OCI-LY7 (cell line): ENCODE measurements around the gene USP48. TPM values are rescaled to one million over a fixed set of nuclear protein-coding genes. Genes with fewer than 3 reads are reported as not detected.

Experiments
- BruUV-seq: library from RNA; stranded (reverse); fragments of 400-500 nt; replicated peaks from 2 replicates; lab custom pipeline; 2021; lab: Mats Ljungman, UMichigan
- CTCF ChIA-PET: fragments of 300-600 bp; sonication (Branson Sonifier 250); formaldehyde crosslinking; loops from one replicate; lab custom pipeline; 2022; ENCODE audit warnings: antibody characterized with exemption; ENCODE audit not compliant: unreplicated experiment; lab: Charles Lee
- POLR2A ChIA-PET: fragments of 300-600 bp; sonication (Branson Sonifier 250); formaldehyde crosslinking; loops from one replicate; lab custom pipeline; 2022; ENCODE audit warnings: antibody characterized with exemption; lab: Charles Lee
- DNase-seq: peaks from one replicate; pipeline ENCODE4 v3.0.0-alpha.2; 2015; ENCODE audit warnings: low spot score
- H2AFZ ChIP-seq: fragments of 200-600 bp; sonication (generic), shearing (Covaris generic); 2 replicates; pipeline ENCODE4 v1.6.1; 2014; ENCODE audit warnings: mild to moderate bottlenecking, antibody characterized with exemption, low read length, moderate library complexity
- H3K27ac ChIP-seq: fragments of 200-600 bp; sonication (generic); 2 replicates; pipeline ENCODE4 v1.5.1; 2014; ENCODE audit warnings: mixed run types, low read depth, mild to moderate bottlenecking, moderate library complexity, low read length, inconsistent platforms; ENCODE audit not compliant: poor library complexity, severe bottlenecking
- H3K36me3 ChIP-seq: fragments of 200-600 bp; sonication (generic); 2 replicates; pipeline ENCODE4 v1.6.1; 2014; ENCODE audit warnings: mild to moderate bottlenecking, antibody characterized with exemption, low read length, moderate library complexity, mixed read lengths; ENCODE audit not compliant: insufficient read depth
- H3K4me1 ChIP-seq: fragments of 200-600 bp; sonication (generic); 2 replicates; pipeline ENCODE4 v1.5.1; 2014; ENCODE audit warnings: mild to moderate bottlenecking, low read length; ENCODE audit not compliant: insufficient read depth, poor library complexity, severe bottlenecking
- H3K4me2 ChIP-seq: fragments of 200-600 bp; sonication (generic); 2 replicates; pipeline ENCODE4 v1.6.1; 2014; ENCODE audit warnings: mild to moderate bottlenecking, low read length
- H3K4me3 ChIP-seq: fragments of 200-600 bp; sonication (generic); 2 replicates; pipeline ENCODE4 v1.5.1; 2014; ENCODE audit warnings: mild to moderate bottlenecking, low read depth, low read length; ENCODE audit not compliant: poor library complexity, severe bottlenecking
- H3K79me2 ChIP-seq: fragments of 200-600 bp; sonication (generic); 2 replicates; pipeline ENCODE4 v1.6.1; 2016; ENCODE audit warnings: low read depth, mild to moderate bottlenecking, low read length, moderate library complexity, mixed read lengths; ENCODE audit not compliant: insufficient read depth
- H3K9me2 ChIP-seq: fragments of 200-600 bp; sonication (generic); 2 replicates; pipeline ENCODE4 v1.6.1; 2016; ENCODE audit warnings: mild to moderate bottlenecking, low read length, mixed read lengths; ENCODE audit not compliant: insufficient read depth
- H3K9me3 ChIP-seq: fragments of 200-600 bp; sonication (generic); 2 replicates; pipeline ENCODE4 v1.6.1; 2014; ENCODE audit warnings: mild to moderate bottlenecking, mixed run types, low read length, mixed read lengths
- H4K20me1 ChIP-seq: fragments of 200-600 bp; sonication (generic); 2 replicates; pipeline ENCODE4 v1.6.1; 2014; ENCODE audit warnings: mild to moderate bottlenecking, antibody characterized with exemption, low read length, moderate library complexity, mixed read lengths; ENCODE audit not compliant: insufficient read depth
- EZH2phosphoT487 ChIP-seq: fragments of 200-600 bp; sonication (generic); IDR thresholded peaks from 2 replicates; pipeline ENCODE4 v1.6.1; 2018; ENCODE audit warnings: low read depth, borderline replicate concordance, mild to moderate bottlenecking, mixed run types, antibody characterized with exemption, low read length, moderate library complexity, mixed read lengths
- intact Hi-C: fragments of 100-400 bp; cut with micrococcal nuclease; formaldehyde crosslinking; loops from one replicate; pipeline ENCODE4 v1.10.0; 2022; ENCODE audit not compliant: unreplicated experiment
- total RNA-seq, 2 experiments: library from RNA; depleted of rRNA in 1 of 2; stranded (reverse); fragments of >200 nt in 1 of 2; shearing (Covaris generic) in 1 of 2; gene quantifications; 2 replicates each; pipeline ENCODE4 v1.2.3, GENCODE V29; 2014 to 2022
- TF ChIP-seq, protein P1 (sequence below): fragments of 200-600 bp; sonication (generic); conservative IDR thresholded peaks from 2 replicates; pipeline ENCODE4 v1.5.1; 2014; ENCODE audit warnings: mild to moderate bottlenecking, antibody characterized with exemption, low read length, moderate library complexity, mixed read lengths

USP48 gene
- total RNA-seq, 2 experiments from 2014 or later, result 45.0 to 98.3 TPM

DNA sequence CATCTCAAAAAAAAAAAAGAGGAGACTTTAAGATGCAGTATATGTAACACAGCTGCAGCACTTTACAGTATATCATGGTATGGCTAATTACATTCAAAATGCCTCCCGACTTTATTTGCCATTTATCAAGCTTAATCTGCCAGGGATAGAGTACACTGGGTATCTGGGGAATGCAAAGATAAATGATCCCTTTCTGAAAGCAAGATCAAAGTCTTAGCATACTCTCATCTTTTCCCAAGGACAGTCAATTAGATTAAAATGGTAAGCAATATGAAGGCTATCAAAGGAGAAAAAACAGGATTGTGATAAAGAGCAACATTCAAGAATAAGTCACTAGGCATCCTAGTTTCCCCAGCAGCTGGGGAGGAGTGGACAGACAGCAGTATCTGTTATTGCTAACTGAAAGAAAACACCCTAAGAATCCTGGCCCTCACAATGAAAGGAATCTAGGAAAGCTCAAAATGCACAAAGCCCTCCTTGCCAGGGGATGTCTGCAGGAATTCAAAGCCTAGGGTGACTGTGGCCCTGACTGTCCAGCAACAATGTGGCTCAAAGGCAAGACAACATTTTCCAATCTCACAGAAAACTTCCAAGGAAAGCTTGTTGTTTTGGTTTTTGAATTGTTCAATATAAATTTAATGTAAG lies 57.1 kb downstream of the USP48 start:
- intact Hi-C loops, result no loop called here

DNA sequence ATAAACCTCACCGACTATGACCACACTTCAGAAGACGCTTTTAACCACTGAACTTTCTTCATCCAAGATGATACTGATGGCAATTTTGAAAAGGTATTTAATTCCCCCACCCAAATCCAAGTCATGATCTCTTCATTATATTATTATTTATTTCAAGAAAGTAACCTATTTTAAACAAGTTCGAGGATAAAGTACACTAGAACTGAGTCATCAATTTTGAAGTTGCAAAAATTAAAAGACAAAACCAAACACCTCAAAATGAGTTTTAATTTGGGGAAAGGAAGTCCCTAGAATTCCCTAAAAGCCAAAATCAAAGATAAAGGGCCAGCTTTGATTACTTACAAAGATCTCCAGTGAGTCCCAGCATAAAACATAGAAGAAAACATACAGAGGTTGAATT lies 58.4 kb downstream of the USP48 start:
- ChIA-PET CTCF (no interaction called here), POLR2A (no interaction called here)
- no peak for DNase-seq
- no peaks in the 10 kb centered on the region for H3K4me1 ChIP-seq
- H3K9me2 ChIP-seq, result no peaks in the 10 kb centered on the region
- no peak overlapping the region for H3K4me2 ChIP-seq
- no peaks in the 10 kb centered on the region for H3K9me3 ChIP-seq
- no peak overlapping the region for H3K27ac ChIP-seq
- no peak overlapping the region for H2AFZ ChIP-seq
- H3K4me3 ChIP-seq, result no peak overlapping the region
- H3K79me2 ChIP-seq, result no peaks in the 10 kb centered on the region
- intact Hi-C loops, result no loop called here
- H4K20me1 ChIP-seq, result no peaks in the 10 kb centered on the region
- no TSS peak for BruUV-seq
- TF ChIP-seq, protein P1, sequence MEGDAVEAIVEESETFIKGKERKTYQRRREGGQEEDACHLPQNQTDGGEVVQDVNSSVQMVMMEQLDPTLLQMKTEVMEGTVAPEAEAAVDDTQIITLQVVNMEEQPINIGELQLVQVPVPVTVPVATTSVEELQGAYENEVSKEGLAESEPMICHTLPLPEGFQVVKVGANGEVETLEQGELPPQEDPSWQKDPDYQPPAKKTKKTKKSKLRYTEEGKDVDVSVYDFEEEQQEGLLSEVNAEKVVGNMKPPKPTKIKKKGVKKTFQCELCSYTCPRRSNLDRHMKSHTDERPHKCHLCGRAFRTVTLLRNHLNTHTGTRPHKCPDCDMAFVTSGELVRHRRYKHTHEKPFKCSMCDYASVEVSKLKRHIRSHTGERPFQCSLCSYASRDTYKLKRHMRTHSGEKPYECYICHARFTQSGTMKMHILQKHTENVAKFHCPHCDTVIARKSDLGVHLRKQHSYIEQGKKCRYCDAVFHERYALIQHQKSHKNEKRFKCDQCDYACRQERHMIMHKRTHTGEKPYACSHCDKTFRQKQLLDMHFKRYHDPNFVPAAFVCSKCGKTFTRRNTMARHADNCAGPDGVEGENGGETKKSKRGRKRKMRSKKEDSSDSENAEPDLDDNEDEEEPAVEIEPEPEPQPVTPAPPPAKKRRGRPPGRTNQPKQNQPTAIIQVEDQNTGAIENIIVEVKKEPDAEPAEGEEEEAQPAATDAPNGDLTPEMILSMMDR, result no peak
- TF ChIP-seq EZH2phosphoT487, result no peak
- H3K36me3 ChIP-seq, result peaks cover 94% of the 10 kb centered on the region

More for the DNA sequence above, 57.1 kb downstream of the USP48 start:
- ChIA-PET POLR2A (interaction anchor here (0.7 kb wide), 1 partner anchor 19 kb away, joined by 3 read pairs; no protein-coding TSS in a partner anchor), CTCF (no interaction called here)
- H3K36me3 ChIP-seq, result peaks cover 93% of the 10 kb centered on the region
- no TSS peak for BruUV-seq
- TF ChIP-seq, protein P1, result no peak
- TF ChIP-seq EZH2phosphoT487, result no peak
- H3K4me1 ChIP-seq, result no peaks in the 10 kb centered on the region
- DNase-seq, result no peak
- H3K9me2 ChIP-seq, result no peaks in the 10 kb centered on the region
- no peaks in the 10 kb centered on the region for H3K9me3 ChIP-seq
- H4K20me1 ChIP-seq, result no peaks in the 10 kb centered on the region
- no peak overlapping the region for H3K4me2 ChIP-seq
- H3K4me3 ChIP-seq, result no peak overlapping the region
- no peak overlapping the region for H2AFZ ChIP-seq
- no peaks in the 10 kb centered on the region for H3K79me2 ChIP-seq
- H3K27ac ChIP-seq, result no peak overlapping the region

DNA sequence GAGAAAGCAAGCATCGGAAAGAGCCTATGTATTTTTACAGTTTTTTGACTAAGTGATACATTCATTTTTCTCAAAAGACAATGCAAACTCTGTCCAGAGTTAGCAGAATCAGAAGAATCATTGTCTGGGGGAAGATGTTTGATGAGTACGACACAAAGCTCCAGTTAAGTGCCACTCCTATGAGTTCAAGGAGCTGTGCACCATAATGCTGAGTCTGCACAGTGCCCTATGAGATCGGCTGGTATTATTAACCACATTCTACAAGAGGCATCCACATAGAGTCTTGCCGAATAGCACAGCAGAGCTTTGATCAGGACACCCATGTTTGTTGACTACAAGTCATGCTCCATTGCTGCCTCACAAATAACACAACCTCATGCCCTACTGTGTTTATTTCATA lies 58.9 kb downstream of the USP48 start:
- H3K9me3 ChIP-seq, result no peaks in the 10 kb centered on the region
- no peaks in the 10 kb centered on the region for H3K4me1 ChIP-seq
- ChIA-PET CTCF (no interaction called here), POLR2A (no interaction called here)
- no peaks in the 10 kb centered on the region for H4K20me1 ChIP-seq
- no peak overlapping the region for H2AFZ ChIP-seq
- H3K4me2 ChIP-seq, result no peak overlapping the region
- BruUV-seq, result no TSS peak
- TF ChIP-seq, protein P1, result no peak
- TF ChIP-seq EZH2phosphoT487, result no peak
- H3K36me3 ChIP-seq, result peaks cover 94% of the 10 kb centered on the region
- no peak overlapping the region for H3K4me3 ChIP-seq
- H3K27ac ChIP-seq, result no peak overlapping the region
- intact Hi-C loops, result no loop called here
- no peak for DNase-seq
- no peaks in the 10 kb centered on the region for H3K79me2 ChIP-seq
- no peaks in the 10 kb centered on the region for H3K9me2 ChIP-seq
